Measurements from ENCODE around the gene LAMTOR4. TPM values are rescaled to one million over a fixed set of nuclear protein-coding genes. Genes with fewer than 3 reads are reported as not detected.

The LAMTOR4 gene
- polyA plus RNA-seq, 1 donor from 2014 or later = 333 TPM

DNA sequence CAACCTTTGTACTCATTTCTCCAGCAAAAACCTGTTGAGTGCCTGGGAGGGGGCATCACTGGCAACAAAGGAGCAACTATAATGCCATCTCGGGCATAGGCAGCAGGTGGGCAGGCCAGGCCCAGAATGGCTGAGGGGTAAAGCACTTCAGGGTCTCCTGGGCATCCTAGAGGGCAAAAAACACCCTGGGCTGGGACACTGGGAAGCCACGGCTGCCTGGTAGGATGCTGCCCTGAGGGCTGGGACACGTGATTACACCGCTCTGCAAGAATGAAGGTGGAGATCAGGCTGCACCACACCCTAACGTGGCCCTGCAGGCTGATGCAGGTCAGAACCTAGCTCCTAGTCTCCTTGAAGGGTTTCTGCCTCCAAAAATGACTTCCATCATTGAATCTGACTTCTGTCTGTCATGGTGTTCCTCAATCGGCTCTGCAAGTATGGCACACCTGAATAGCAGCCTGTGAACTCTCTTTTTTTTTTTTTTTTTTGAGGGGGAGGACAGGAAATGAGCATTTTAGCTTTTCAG is 14.4 kb downstream of the LAMTOR4 start:
- Histone ChIP-seq H3K27ac (ENCODE audit: low read length) (no peak overlapping the region), H3K4me2 (ENCODE audit: low read length) (no peak overlapping the region), H3K79me2 (replicated peaks; ENCODE audit: insufficient read depth, low read length) (no peaks in the 10 kb centered on the region), H4K20me1 (ENCODE audit: insufficient read depth) (no peaks in the 10 kb centered on the region), H3K4me3 (ENCODE audit: low read length) (no peak overlapping the region), H3K36me3 (ENCODE audit: insufficient read depth, low read length) (no peaks in the 10 kb centered on the region), H3K9me2 (ENCODE audit: insufficient read depth, low read length) (no peaks in the 10 kb centered on the region), H3K9ac (ENCODE audit: low read length) (no peak overlapping the region), H3K27me3 (ENCODE audit: insufficient read depth, low read depth, low read length) (no peaks in the 10 kb centered on the region), H3K9me3 (ENCODE audit: low read length) (no peaks in the 10 kb centered on the region), H2AFZ (ENCODE audit: low read depth, low read length) (no peak overlapping the region), H3F3A (ENCODE audit: insufficient read depth, low read length, poor library complexity, severe bottlenecking) (no peaks in the 10 kb centered on the region)
- TF ChIP-seq, protein P1, sequence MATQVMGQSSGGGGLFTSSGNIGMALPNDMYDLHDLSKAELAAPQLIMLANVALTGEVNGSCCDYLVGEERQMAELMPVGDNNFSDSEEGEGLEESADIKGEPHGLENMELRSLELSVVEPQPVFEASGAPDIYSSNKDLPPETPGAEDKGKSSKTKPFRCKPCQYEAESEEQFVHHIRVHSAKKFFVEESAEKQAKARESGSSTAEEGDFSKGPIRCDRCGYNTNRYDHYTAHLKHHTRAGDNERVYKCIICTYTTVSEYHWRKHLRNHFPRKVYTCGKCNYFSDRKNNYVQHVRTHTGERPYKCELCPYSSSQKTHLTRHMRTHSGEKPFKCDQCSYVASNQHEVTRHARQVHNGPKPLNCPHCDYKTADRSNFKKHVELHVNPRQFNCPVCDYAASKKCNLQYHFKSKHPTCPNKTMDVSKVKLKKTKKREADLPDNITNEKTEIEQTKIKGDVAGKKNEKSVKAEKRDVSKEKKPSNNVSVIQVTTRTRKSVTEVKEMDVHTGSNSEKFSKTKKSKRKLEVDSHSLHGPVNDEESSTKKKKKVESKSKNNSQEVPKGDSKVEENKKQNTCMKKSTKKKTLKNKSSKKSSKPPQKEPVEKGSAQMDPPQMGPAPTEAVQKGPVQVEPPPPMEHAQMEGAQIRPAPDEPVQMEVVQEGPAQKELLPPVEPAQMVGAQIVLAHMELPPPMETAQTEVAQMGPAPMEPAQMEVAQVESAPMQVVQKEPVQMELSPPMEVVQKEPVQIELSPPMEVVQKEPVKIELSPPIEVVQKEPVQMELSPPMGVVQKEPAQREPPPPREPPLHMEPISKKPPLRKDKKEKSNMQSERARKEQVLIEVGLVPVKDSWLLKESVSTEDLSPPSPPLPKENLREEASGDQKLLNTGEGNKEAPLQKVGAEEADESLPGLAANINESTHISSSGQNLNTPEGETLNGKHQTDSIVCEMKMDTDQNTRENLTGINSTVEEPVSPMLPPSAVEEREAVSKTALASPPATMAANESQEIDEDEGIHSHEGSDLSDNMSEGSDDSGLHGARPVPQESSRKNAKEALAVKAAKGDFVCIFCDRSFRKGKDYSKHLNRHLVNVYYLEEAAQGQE (IDR thresholded peaks at IDR 0.05; ENCODE audit: borderline replicate concordance) = no peak
- TF ChIP-seq MXI1 (conservative IDR thresholded peaks at IDR 0.05; ENCODE audit: poor library complexity, severe bottlenecking) = no peak
- TF ChIP-seq SMC3 (conservative IDR thresholded peaks at IDR 0.05; ENCODE audit: poor library complexity) = no peak
- no peak for TF ChIP-seq POLR2AphosphoS5 (IDR thresholded peaks at IDR 0.05)
- TF ChIP-seq EZH2 (IDR thresholded peaks at IDR 0.05; ENCODE audit: borderline replicate concordance, insufficient read depth, low read length, poor library complexity, severe bottlenecking) = no peak
- TF ChIP-seq EP300 (conservative IDR thresholded peaks at IDR 0.05; ENCODE audit: poor library complexity, severe bottlenecking) = no peak
- TF ChIP-seq, protein P2, sequence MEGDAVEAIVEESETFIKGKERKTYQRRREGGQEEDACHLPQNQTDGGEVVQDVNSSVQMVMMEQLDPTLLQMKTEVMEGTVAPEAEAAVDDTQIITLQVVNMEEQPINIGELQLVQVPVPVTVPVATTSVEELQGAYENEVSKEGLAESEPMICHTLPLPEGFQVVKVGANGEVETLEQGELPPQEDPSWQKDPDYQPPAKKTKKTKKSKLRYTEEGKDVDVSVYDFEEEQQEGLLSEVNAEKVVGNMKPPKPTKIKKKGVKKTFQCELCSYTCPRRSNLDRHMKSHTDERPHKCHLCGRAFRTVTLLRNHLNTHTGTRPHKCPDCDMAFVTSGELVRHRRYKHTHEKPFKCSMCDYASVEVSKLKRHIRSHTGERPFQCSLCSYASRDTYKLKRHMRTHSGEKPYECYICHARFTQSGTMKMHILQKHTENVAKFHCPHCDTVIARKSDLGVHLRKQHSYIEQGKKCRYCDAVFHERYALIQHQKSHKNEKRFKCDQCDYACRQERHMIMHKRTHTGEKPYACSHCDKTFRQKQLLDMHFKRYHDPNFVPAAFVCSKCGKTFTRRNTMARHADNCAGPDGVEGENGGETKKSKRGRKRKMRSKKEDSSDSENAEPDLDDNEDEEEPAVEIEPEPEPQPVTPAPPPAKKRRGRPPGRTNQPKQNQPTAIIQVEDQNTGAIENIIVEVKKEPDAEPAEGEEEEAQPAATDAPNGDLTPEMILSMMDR (IDR thresholded peaks at IDR 0.05; ENCODE audit: poor library complexity, severe bottlenecking) = no peak

DNA sequence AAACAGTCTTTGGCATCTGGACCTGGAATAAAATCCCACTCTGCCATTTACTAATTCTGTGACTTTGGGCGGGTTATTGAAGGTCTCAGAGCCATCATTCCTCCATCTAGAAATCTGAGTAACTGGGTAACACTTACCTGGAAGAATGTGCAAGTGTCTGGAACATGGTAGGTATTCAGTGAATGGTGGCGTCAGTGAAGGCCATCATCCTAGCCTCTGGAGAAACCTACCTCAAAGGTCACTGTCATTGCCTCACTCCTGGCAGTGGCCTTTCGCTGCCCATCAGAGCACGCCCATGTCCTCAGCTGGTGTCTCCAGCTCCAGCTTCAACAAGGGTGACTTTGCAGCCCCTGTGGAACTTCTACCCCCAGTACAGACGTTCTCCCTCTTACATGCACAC is 15.2 kb downstream of the LAMTOR4 start:
- no peak for TF ChIP-seq EP300 (conservative IDR thresholded peaks at IDR 0.05; ENCODE audit: poor library complexity, severe bottlenecking)
- TF ChIP-seq, protein P2 (IDR thresholded peaks at IDR 0.05; ENCODE audit: poor library complexity, severe bottlenecking) = no peak

More for the DNA sequence above, 15.2 kb downstream of the LAMTOR4 start:
- no peak overlapping the region for H3K9ac ChIP-seq (ENCODE audit: low read length)
- no peaks in the 10 kb centered on the region for H3F3A ChIP-seq (ENCODE audit: insufficient read depth, low read length, poor library complexity, severe bottlenecking)
- no peak overlapping the region for H2AFZ ChIP-seq (ENCODE audit: low read depth, low read length)
- H3K27ac ChIP-seq (ENCODE audit: low read length) = no peak overlapping the region
- H3K79me2 ChIP-seq (replicated peaks; ENCODE audit: insufficient read depth, low read length) = no peaks in the 10 kb centered on the region
- H4K20me1 ChIP-seq (ENCODE audit: insufficient read depth) = no peaks in the 10 kb centered on the region
- H3K9me2 ChIP-seq (ENCODE audit: insufficient read depth, low read length) = no peaks in the 10 kb centered on the region
- H3K4me3 ChIP-seq (ENCODE audit: low read length) = no peak overlapping the region
- H3K4me2 ChIP-seq (ENCODE audit: low read length) = no peak overlapping the region
- no peaks in the 10 kb centered on the region for H3K36me3 ChIP-seq (ENCODE audit: insufficient read depth, low read length)
- H3K9me3 ChIP-seq (ENCODE audit: low read length) = no peaks in the 10 kb centered on the region
- H3K27me3 ChIP-seq (ENCODE audit: insufficient read depth, low read depth, low read length) = no peaks in the 10 kb centered on the region

All from neural cell (in vitro differentiated cells).